Measurements from ENCODE around the gene CCN5. TPM values are rescaled to one million over a fixed set of nuclear protein-coding genes. Genes with fewer than 3 reads are reported as not detected.

The CCN5 gene
- total and polyA plus RNA-seq, 2 of the 13 experiments (the other 11 are each of a cell fraction or from before 2014, with no cell fraction given), result 0.12 TPM; not detected in 1

DNA sequence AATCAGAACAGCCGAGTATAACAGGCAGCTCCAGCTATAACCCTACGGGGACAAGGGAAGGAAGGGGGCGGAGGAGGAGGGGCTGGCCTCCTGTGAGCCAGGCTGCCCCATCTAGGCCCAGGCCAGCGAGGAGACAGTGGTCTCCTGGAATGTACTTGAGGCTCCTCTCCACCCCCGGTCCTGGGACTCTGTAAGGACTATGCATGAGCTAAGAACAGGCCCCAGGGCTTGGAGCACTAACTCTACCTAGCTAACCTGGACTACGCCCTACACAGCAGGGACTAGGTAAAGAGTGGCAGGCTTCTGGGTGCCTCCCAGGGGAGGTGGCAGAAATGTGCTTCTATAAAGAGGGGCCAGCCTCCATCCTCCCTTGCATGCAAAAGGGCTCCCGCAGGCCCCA lies 39.4 kb downstream of the CCN5 start:
- Histone ChIP-seq H3K27ac (ENCODE audit: extremely low read length, insufficient read depth, low read length) (no peak overlapping the region), H3K9ac (ENCODE audit: insufficient read depth, low read depth, low read length) (no peak overlapping the region), H3K79me2 (ENCODE audit: insufficient read depth, low read length) (no peaks in the 10 kb centered on the region), H3K4me1 (ENCODE audit: insufficient read depth, low read length) (peaks cover 19% of the 10 kb centered on the region), H3K27me3 (ENCODE audit: control insufficient read depth in 1 of 2, insufficient read depth in 2 of 2, low read length in 2 of 2) (peaks cover 30 to 91% of the 10 kb centered on the region in 2 experiments), H2AFZ (ENCODE audit: low read length) (no peak overlapping the region), H3K36me3 (replicated peaks in 1 of 2; ENCODE audit: control insufficient read depth in 1 of 2, insufficient read depth in 2 of 2, low read length in 2 of 2) (no peaks in the 10 kb centered on the region), H3K9me3 (ENCODE audit: low read length) (no peaks in the 10 kb centered on the region), H3K4me3 (replicated peaks in 1 of 3; ENCODE audit: insufficient read depth in 1 of 3, low read depth in 2 of 3, low read length in 3 of 3) (no peak overlapping the region), H4K20me1 (ENCODE audit: insufficient read depth, low read length) (no peaks in the 10 kb centered on the region), H3K4me2 (ENCODE audit: low read depth, low read length) (no peak overlapping the region)
- WGBS (ENCODE audit: low lambda C conversion rate), result 23% methylated on average over 7 of the region's 7 CpGs
- no peak for FAIRE-seq
- no peak for DNase-seq (ENCODE audit: low spot score)
- intact Hi-C loops (cut with micrococcal nuclease; ENCODE audit: unreplicated experiment), result loop anchor here (5.0 kb wide), 1 partner anchor 1312 kb away; no protein-coding TSS in a partner anchor
- TF ChIP-seq ZEB1 (IDR thresholded peaks at IDR 0.05; ENCODE audit: insufficient replicate concordance, low read depth) (no peak), ZMYM2 (CRISPR knock-in tag; IDR thresholded peaks at IDR 0.05) (no peak), HMG20A (CRISPR knock-in tag; IDR thresholded peaks at IDR 0.05; ENCODE audit: borderline replicate concordance) (no peak), NFIB (CRISPR knock-in tag; IDR thresholded peaks at IDR 0.05; ENCODE audit: borderline replicate concordance) (no peak)
- ChIA-PET CTCF (ENCODE audit: low intra/inter-chr PET ratio, low total read pairs) (no interaction called here), POLR2A (no interaction called here)
- BruUV-seq (replicated peaks), result no TSS peak
- ATAC-seq, result no peak
- in situ Hi-C loops (cut with HindIII; ENCODE audit: extremely low pct_ligation_motif_present, low pct_unique_long_range_greater_than_20kb), result no loop called here

DNA sequence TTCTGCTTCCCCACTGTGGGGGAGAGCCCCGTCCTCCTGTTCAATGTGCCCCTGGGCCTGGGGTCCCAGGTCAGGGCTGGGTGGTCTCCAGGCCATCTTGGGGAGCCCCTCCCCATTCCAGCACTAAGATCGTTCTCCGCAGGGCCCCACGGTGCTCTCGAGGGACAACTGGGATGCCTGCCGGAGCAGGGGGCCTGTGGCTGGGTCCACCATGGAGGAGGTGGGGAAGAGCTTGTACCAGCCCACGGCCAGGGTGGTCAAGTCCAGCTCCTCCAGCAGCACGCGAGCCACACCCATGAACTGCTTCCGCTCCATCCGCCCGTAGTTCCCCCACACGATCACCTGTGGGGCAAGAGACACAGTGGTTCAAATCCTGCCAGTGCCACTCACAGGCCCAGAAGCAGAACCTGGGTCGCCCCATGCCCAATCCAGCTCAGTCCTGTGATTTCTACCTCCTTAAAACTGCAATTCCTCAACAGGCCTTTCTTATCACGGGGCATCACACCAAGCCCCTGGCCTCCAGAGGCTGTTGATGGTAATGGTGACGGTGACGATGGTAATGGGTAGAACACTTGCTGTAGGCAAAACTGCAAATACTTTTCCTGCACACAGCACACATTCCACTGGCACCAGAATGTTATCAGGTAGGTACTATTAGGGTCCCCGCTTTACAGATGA lies 41.0 kb downstream of the CCN5 start:
- BruUV-seq (replicated peaks), result no TSS peak
- 52% methylated on average over 15 of the region's 18 CpGs for WGBS (ENCODE audit: low lambda C conversion rate)
- Histone ChIP-seq H3K27me3 (ENCODE audit: control insufficient read depth in 1 of 2, insufficient read depth in 2 of 2, low read length in 2 of 2) (peaks cover 19 to 89% of the 10 kb centered on the region in 2 experiments), H3K4me1 (ENCODE audit: insufficient read depth, low read length) (peaks cover 15% of the 10 kb centered on the region), H3K79me2 (ENCODE audit: insufficient read depth, low read length) (no peaks in the 10 kb centered on the region), H3K36me3 (replicated peaks in 1 of 2; ENCODE audit: control insufficient read depth in 1 of 2, insufficient read depth in 2 of 2, low read length in 2 of 2) (no peaks in the 10 kb centered on the region), H3K4me2 (ENCODE audit: low read depth, low read length) (no peak overlapping the region), H3K27ac (ENCODE audit: extremely low read length, insufficient read depth, low read length) (no peak overlapping the region), H3K9ac (ENCODE audit: insufficient read depth, low read depth, low read length) (no peak overlapping the region), H4K20me1 (ENCODE audit: insufficient read depth, low read length) (no peaks in the 10 kb centered on the region), H3K9me3 (ENCODE audit: low read length) (no peaks in the 10 kb centered on the region), H3K4me3 (replicated peaks in 1 of 3; ENCODE audit: insufficient read depth in 1 of 3, low read depth in 2 of 3, low read length in 3 of 3) (no peak overlapping the region), H2AFZ (ENCODE audit: low read length) (no peak overlapping the region)
- no peak for FAIRE-seq
- intact Hi-C loops (cut with micrococcal nuclease; ENCODE audit: unreplicated experiment) (no loop called here), in situ Hi-C loops (cut with HindIII; ENCODE audit: extremely low pct_ligation_motif_present, low pct_unique_long_range_greater_than_20kb) (no loop called here)
- POLR2A ChIA-PET, result no interaction called here
- ATAC-seq, result no peak; the same call in 1 of the 3 replicates
- CTCF ChIA-PET (ENCODE audit: low intra/inter-chr PET ratio, low total read pairs), result no interaction called here
- no peak for DNase-seq (ENCODE audit: low spot score)
- TF ChIP-seq ZNF264 (CRISPR knock-in tag; IDR thresholded peaks at IDR 0.05) (no peak), MED1 (CRISPR knock-in tag; IDR thresholded peaks at IDR 0.05) (no peak), REPIN1 (CRISPR knock-in tag; IDR thresholded peaks at IDR 0.05; ENCODE audit: borderline replicate concordance, low read depth) (no peak), PAXIP1 (CRISPR knock-in tag; conservative IDR thresholded peaks at IDR 0.05) (no peak), BRD4 (CRISPR knock-in tag; IDR thresholded peaks at IDR 0.05) (no peak), ZNF282 (IDR thresholded peaks at IDR 0.05; ENCODE audit: partially characterized antibody) (no peak), KDM5B (CRISPR knock-in tag; IDR thresholded peaks at IDR 0.05; ENCODE audit: borderline replicate concordance) (no peak), ZNF556 (CRISPR knock-in tag; IDR thresholded peaks at IDR 0.05; ENCODE audit: borderline replicate concordance) (no peak)
- TF ChIP-seq, protein P1, sequence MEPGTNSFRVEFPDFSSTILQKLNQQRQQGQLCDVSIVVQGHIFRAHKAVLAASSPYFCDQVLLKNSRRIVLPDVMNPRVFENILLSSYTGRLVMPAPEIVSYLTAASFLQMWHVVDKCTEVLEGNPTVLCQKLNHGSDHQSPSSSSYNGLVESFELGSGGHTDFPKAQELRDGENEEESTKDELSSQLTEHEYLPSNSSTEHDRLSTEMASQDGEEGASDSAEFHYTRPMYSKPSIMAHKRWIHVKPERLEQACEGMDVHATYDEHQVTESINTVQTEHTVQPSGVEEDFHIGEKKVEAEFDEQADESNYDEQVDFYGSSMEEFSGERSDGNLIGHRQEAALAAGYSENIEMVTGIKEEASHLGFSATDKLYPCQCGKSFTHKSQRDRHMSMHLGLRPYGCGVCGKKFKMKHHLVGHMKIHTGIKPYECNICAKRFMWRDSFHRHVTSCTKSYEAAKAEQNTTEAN (CRISPR knock-in tag; conservative IDR thresholded peaks at IDR 0.05), result no peak
